Stimulated activated CD8-positive, alpha-beta memory T cell treated with anti-CD3 and anti-CD28 coated beads, Interleukin-15, amount 100 ng/mL, for 1 hour (primary cell): ENCODE data around the gene ANKRD18B.
"Not testable (repeated sequence)": the region's sequence is repeated elsewhere in the genome, so short reads cannot be mapped to it uniquely, and the experiment has no call there.

Source experiments
- DNase-seq: peaks from one replicate; pipeline ENCODE4 v3.0.0-alpha.2; 2020; ENCODE audit warnings: low read depth

ANKRD18B gene

DNA sequence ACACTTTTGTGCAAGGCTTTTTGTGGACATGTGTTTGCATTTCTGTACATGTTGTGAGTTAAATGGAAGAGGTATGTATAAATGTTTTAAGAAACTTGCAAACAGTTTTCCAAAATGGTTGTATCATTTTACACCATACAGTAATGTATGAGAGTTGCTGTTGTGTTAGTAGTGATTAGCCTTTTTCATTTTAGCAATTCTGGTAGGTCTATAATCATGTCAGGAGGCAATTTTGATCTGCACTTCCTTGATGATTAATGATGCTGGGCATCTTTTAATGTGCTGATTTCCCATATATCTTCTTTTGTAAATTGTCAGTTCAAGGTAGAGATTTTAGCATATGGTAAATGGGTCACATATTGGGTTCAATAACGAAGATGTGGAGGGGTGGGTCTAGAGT lies 87.3 kb downstream of the ANKRD18B start:
- DNase-seq: no peak

DNA sequence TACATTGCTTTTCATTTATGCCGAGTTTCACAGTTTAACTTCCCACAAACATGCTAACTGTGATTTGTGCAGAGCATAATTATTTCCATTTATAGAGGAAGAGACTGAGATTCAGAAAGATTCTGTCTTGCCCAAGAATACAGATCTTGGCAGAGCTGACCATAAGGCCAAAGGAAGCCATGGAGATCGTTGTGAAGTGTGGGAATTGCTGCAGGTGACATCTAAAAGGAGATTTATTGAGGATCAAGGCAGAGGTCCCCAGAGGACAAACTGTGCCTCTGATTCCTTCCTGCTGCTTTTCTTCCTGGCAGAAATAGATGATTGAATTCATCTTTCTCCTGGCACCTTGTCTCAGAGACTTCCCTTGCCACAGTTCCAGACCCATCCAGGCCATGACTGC lies 88.4 kb downstream of the ANKRD18B start:
- DNase-seq: not testable (repeated sequence)

DNA sequence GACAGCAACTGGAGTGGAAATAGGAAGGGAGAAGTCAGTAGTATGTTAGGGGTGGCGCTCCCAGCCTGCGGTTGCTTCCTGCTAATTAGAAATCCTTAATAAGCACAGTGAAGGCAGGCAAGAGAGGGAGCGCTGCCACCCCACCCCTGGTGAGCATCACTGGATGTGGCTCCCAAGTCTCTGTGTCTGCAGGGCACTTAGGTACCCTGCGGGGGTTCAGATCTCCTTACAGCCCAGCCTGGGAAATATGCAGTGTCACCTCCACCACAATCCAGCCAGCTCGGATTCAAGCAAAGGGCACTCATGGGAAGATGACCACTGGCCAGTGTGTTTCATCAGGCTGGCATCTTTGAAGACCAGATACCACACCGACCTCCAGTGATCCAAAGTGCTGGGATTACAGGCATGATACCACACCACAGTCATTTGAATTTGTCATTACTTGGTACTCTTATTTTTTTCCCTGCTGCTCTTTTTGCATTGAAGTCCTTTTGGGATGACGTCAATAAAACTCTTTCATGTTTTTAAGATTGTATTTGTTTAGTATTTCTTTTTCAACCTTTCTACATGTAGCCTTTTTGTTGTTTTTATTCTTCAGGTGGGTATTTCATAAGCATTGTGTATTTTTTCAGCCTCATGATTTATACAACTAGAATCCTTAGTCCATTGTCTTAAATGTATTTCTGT lies 90.1 kb downstream of the ANKRD18B start:
- DNase-seq: no peak

DNA sequence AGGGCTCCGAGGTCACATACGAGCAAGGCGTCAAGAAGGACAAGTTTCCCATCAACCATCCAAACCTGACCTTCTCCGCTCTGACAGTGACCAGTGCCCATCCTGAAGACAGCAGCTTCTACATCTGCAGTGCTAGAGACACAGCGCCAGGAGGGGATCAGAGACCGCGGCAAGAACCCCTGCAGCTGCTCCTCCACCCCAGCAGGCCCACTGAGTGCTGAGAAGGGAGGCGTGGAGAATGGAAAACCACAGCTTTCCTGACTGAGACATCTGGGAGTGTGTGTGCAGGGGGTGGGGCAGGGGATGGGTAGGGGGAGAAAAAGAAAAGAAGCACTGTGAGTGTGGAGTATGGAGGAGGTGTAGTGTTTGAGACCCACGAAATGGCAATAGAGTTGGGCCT lies 94.3 kb downstream of the ANKRD18B start:
- not testable (repeated sequence) for DNase-seq

DNA sequence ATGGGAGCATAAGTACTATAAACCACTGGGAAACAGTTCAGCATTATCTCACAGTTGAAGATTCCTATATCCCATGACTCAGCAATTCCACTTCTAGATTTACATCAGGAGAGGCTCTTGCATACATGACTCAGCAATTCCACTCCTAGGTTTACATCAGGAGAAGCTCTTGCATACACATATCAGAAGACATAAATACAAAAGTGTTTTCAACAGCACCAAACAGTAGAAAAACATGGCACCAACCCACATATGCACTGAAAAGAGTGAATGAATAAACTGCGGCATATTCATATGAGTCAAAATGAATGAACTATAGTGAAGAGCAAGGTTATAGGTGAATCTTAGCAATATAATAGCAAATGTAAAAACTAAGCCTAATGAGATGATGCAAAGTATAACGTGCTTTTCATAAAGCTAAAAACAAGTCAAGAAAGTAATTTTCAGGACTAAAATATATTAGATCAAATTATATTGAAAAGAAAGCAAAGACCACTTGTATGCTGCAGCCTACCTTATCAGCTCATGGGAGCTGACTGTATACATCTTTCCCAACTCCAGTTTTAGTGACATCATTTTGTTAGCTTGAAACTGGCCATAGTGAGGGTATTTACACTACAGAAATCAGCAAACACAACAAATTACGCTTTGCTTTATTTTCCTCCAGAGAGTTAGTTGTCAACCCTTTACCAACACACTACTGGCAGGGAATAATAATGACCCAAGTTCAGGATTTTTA lies 95.8 kb downstream of the ANKRD18B start:
- DNase-seq: no peak

GRCh38 chr9:33620738-33621439 lies 96.8 kb downstream of the ANKRD18B start:
- no peak for DNase-seq
